Hematopoietic multipotent progenitor cell treated with erythropoietin and hydrocortisone succinate and interleukin-3 and kit ligand, for 6 days (in vitro differentiated cells): ENCODE data around the gene COPS2.

ENCODE experiments used
- DNase-seq: peaks from one replicate; pipeline ENCODE4 v3.0.0-alpha.2; 2015

The COPS2 gene

DNA sequence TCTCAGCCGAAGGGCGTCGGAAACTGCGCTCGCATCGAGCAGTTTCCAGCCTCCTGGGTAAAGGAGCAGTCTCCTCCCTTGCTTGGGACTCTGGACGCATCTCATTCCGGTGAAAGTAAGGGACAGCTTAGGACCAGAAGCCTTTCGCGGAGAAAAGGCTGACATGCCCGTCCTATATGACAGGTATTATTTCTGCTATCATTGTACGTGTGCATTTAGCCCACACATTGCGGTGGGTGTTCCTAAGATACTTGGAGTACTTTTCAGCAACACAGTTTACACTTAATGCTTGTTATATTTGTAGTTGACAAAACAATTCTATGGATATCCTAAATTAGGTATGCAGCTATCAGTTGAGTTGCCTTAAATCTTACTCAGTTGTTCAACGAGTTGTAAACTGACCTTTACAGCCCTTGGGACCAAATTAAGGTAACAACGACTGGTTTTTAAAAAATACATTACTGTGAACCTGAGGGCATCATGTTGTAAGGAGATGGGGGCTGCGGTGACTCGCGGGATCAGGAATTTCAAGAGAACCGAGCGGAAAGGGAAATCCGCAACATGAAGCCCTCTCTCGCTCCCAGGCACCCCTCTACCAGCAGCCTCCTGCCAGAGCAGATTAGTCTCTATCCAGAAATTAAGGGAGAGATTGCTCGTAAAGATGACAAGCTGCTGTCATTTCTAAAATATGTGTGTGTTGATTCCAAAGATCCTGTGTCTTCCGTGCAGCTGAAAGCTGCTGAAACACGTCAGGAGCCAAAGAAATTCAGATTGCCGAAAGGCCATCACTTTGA lies 632 bp upstream of the COPS2 start:
- DNase-seq: no peak

DNA sequence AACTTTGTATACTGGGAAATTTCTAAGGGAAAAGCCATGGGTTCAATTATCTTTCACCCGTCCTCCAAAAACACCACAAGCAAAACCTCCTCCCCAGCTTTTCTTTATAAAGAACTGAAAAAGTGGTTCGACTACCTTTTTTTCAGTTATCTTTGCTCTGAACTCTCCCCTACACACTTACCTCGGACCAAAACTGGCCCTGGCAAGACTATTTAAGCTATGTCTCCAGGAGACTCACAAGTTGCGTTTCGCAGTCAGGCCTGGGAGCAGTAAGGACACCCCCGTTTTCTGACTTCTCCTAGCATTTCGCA lies 645 bp downstream of the COPS2 start:
- DNase-seq: no peak

DNA sequence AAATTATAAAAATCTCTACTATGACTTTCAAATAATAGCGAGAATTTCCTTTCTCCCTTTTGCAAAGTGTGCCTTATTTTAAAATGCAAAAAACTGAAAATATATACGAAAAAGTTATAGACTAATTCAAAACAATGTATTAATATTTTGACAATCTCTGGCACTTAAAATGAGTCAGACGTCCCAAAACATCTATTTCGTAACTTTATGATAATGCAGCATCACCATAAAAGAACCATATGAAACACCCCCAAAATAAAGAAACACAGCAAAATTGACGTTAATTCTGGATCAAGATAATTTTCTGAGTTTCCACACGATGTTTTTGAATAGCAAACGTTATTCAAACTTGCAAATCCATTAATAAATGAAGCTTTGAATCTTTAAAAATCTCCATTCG lies 1.0 kb downstream of the COPS2 start:
- DNase-seq: no peak

DNA sequence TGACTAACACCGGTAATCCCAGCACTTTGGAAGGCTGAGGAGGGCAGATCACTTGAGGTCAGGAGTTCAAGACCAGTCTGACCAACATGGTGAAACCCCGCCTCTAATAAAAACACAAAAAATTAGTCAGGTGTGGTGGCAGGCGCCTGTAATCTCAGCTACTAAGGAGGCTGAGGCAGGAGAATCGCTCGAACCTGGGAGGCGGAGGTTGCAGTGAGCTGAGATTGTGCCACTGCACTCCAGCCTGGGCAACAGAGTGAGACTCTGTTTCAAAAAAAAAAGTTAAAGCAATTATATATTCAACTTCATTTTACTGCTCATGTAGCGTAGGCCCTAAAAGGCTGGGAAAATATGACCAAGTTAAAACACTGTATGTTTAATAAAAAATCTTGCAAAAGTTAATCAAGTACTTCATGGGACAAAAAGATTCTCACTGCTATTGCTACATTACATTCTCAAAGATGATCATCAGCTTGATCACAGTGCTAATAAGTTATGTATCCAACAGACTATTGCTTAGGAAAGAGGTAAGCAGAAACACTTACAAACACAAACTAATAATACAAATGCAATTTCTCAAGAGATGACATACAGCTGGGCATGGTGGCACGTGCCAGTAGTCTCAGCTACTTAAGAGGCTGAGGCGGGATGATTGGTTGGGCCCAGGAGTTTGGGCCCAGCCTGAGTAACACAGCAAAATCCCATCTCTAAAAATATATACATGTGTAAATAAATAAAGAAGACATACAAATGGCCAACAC lies 2.7 kb downstream of the COPS2 start:
- DNase-seq: no peak

DNA sequence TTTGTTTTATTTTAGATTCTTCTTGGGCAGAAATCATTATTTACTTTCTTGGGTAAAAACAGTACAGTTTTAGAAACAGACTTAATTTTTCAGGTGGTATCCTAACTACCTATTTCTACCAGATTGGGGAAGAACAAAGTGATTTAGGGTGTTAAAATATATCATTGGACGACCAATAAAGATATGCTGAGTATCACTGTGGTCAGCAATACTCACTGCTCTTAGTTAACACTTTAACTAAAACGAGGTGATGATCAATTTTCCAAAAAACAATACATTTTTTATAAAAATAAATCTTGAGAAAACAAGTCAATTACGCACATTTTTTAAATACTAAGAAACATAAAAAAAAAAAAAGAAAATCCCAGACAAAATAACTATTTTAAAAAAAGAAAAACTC lies 3.6 kb downstream of the COPS2 start:
- DNase-seq: no peak

DNA sequence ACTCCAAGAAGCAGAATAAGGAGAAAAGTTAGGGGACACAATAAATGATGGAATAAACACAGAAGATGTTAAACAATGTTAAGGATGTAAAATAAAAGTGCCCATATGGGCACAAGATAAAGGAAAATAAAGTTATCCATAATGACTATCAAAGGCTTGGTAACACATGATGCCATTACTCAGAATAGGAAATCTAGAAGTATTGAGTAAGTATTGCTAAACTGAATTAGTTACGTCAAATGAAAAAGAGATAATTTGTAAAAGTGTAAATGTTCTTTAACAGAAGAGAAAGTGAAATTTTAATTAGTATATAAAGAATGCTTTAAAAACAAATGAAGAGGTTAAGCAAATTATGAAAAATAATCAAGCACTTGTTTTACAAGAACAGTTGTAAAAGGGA lies 6.7 kb downstream of the COPS2 start:
- DNase-seq: no peak

DNA sequence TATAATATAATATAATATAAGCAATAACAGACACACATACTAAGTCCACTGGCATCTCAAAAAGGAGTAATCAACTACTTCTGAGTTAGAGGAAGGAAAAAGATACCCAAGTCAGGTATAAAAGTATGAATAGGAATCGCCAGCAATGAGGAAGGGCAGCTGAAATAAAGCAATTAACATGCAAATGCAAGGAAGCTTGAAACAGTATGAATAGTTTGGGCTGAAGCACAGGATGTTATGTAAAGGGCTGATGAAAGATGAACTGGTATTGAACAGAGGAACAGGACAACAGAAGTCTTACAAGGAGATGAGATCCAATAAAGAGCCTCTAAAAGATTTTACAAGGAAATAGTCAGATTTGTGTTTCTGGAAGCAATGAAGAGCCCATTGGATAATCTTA lies 7.1 kb downstream of the COPS2 start:
- DNase-seq: no peak

DNA sequence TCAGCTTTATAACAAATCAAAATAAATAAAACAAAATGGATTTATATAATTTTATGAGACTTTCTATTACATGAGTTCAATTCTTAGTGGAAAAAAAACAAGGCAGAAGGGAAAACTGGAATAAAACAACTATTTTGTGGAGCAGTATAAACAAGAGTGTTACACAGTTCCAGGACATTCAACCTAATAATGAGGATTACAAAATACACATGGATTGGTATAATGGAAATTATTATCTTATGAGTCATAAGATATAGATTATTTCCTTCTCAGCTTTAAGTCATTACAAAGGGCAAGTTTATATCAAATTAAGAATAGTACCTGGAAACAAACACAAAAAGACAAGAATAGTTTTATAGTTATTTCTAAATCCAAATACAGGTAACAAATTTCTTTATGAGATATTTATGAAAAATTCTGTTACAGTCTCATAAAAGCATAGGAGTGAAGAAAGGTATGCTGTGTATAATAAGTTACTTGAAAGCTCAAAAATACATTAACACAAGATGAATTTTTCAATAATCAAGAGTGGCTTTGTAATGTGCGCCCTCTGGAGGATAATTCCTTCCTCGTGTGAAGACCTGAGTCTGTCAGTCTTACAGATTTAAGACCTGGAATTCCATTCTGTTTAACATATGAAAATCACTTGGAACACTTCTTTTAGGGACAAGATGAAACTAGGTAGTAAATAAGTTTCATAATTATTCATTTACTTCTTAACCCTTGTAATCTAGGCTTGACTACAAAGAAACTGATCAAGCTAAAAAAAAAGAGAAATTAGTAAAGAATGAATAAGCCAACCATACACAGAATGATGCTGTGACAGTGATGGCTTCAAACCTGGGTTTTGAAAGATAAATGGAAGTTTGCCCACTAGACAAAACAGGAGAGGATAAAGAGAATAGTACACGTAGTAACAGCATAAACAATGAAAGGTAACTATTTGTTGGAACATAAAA lies 9.5 kb downstream of the COPS2 start:
- peak; percentile 82 for DNase-seq

DNA sequence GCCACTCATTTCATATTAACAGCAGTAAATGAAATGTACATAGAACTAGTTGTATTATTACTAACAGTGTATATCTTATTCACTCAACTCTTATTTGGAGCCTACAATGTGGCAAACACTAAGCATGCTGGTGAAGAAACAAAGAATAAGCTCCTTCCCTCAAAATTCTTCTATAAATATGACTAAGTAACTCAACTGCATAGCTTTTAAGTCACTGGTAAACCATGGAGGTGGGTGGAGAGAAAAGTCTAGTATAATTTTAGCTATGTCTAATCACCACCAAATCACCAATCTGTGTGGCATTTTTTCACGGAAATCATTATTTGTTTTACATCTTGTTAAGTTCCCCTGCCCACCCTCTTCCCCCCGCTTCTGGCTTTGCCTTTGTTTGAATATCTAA lies 17.5 kb downstream of the COPS2 start:
- DNase-seq: no peak

DNA sequence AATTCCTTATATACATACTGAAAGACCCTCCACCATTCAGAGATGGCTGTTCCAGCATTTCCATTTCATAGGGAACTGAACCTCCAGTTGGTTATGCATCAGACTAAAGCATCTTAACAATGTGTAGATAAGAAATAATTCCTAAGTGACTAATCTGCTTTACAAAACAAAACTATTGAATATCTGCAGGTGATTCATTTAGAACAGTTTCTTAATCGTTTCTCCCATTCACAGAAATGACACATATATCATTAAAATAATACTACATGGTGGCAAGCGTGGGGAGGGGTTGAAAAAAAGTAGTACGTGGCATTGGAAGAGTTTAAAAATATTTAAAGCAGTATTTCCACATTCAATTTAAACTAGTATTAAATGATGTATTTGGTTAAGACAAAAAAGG lies 19.5 kb downstream of the COPS2 start:
- no peak for DNase-seq

DNA sequence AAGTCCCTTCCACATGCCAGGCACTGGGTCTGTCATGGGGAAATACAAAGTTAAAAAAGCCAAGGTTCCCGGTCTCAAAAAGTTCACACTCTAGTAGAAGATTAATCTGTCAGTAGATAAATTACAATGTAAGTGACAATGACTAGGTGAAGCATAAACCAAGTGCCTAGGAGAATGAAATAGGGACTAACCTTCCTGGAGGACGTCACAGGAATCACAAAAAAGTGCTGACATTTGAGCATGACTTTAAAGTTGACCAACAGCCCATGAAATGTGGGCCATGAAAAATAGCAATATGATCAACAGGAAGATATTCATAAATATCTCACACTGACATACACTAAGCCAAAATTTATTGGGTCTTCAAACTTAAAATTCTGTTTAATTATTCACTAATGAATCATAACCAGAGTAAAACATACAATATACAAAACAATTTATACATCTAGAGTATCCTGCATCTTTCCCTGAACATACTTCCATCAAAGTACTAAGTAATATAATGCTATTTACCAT lies 20.0 kb downstream of the COPS2 start:
- DNase-seq: no peak

DNA sequence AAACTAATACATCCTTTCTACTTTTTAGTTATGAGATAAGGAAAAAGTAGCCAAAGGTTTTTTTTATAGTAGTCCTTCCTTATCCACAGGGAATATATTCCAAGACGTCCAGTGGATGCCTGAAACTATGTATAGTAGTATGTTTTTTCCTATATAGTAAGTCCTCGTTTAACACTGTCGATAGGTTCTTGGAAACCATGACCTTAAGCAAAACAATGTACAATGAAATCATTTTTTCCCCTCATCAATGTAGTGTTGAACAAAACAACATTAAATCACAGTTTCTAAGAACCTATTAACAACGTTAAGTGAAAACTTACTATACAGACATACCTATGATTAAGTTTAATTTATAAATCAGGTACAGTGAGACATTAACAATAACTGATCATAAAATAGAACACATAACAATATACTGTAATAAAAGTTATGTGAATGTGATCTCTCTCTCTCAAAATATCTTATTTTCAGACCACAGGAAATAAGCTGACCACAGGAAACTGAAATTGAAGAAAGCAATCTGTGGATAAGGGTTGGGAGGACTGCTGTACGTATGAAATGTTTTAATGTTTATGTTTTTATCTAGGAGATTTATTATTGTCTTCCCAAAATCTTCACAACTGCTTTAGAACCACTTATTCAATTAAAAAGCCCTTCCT lies 20.6 kb downstream of the COPS2 start:
- no peak for DNase-seq

DNA sequence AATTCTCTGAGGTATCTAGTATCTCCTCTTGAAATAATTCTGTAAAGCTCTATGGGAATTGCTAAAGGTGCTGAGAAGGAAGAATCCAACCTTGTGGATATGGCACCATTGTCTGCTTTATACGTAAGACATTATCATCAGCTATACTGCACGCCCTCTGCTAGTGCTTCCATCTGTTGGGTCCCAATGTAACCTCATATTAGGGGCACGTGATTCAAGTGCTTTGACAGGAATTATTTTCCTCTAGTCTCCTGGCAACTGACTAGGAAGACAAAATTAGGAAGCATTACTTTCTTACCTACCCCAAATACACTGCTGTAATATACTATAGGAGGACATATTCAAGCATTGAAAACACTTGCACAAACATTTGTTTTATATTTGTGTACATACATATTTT lies 24.0 kb downstream of the COPS2 start:
- DNase-seq: no peak

DNA sequence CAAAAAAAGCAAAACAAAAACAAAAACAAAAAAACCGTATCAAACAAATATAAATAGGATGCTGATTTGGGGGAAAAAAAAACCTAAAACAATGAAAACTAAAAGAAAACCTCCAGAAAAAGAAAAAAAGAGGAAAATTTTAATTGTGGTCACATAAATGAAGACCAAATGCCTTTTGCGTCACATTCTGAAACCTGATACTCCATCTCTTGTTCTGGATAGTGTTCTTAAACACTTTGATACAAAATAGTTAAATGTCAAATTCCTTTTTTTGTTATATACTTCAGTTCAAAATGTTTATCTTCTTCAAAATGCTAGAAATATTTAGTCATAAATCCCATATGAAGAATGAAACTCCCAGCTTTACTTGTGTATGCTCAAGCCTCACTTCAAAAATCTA lies 31.0 kb downstream of the COPS2 start:
- no peak for DNase-seq

DNA sequence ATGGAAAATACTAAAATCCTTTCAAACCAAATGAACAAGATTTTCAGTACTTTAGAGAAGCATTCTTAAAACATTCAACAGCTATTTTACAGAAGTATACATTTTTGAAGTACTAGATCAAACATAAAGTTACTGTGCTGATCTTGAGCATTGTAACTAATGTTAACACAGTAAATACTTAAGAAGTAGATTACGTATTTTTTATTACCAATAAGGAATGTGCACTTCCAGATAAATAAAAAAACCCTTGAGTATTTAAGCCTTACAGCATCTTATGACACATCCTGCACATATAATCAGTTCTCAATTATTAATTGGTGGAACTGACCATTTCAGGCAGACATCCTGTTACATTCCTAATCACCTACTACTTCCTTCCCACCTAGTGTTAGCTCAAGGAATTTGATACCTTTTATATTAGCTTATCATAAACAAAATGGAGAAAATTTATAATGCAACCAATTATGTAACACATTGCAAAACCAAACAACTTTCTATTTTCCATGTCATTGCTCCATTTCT lies 32.8 kb downstream of the COPS2 start:
- no peak for DNase-seq

DNA sequence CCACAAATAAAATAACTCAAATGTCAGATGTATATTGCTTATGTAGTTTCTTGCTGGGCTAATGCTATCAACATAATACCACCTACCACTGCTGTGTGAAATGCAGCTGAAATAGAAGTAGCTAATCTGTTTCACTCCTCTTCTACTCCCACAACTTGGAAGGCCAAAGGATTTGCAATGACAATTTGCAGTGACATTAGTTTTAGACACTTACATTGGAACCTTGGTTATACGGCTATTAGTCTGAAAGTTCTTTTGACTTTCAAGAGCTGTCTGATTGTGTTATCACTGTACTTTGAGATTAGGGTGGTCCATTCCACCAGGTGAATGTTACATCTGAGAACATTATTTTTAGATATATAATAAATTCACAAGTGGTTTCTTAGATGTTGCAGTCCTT lies 33.5 kb downstream of the COPS2 start:
- DNase-seq: no peak

DNA sequence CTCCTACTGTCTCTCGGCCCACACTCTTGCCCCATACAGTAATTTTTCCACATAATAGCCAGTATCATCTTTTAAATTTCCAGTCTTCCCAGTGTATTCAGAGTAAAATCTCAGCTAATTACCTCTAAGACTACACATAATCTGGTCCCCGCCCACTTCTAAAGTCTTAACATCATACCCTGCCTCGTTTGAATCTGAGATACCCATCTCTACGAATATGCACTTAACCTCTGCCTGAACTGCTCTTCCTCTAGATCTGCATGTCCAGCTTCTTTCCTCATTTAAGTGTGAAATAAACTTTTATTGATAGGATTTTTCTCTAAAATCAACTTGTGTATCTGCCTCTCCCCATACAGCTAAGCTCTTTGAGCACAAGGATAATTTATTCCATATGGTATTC lies 34.6 kb downstream of the COPS2 start:
- no peak for DNase-seq

DNA sequence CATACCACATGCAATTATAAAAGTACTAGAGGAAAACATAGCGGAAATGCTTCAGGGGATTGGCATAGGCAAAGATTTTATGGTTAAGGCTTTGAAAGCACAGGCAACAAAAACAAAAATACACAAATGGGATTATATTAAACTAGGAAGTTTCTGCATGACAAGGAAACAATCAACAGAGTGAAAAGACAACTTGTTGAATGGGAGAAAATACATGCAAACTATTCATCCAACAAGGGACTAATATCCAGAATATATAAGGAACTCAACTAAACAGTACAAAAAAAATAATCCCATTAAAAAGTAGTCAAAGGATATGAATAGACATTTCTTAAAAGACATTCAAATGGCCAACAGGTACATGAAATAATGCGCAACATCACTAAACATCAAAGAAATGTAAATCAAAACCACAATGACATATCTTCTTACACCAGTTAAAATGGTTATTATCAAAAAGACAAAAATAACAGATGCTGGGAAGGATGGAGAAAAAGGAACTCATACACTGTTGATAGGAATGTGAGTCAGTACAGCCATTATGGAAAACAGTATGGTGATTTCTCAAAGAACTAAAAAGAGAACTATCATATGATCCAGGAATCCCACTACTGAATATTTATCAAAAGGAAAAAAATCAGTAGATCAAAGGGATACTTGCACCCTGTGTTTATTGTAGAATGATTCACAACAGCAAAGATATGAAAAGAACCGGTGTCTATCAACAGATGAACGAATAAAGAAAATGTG lies 39.1 kb downstream of the COPS2 start:
- no peak for DNase-seq

DNA sequence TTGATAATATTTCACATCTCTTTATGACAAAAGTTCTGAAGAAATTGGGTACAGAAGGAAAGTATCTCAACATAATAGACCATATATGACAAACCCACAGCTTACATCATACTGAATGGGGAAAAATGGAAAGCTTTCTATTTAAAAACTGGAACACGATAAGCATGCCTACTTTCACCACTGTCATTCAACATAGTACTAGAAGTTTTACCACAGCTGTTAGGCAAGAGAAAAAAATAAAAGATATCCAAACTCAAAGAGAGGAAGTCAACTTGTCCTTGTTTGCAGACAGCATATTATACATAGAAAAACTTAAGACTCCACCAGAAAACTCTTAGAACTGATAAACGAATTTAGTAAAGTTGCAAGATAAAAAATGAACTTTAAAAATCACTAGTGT lies 40.3 kb downstream of the COPS2 start:
- DNase-seq: peak; percentile 35

DNA sequence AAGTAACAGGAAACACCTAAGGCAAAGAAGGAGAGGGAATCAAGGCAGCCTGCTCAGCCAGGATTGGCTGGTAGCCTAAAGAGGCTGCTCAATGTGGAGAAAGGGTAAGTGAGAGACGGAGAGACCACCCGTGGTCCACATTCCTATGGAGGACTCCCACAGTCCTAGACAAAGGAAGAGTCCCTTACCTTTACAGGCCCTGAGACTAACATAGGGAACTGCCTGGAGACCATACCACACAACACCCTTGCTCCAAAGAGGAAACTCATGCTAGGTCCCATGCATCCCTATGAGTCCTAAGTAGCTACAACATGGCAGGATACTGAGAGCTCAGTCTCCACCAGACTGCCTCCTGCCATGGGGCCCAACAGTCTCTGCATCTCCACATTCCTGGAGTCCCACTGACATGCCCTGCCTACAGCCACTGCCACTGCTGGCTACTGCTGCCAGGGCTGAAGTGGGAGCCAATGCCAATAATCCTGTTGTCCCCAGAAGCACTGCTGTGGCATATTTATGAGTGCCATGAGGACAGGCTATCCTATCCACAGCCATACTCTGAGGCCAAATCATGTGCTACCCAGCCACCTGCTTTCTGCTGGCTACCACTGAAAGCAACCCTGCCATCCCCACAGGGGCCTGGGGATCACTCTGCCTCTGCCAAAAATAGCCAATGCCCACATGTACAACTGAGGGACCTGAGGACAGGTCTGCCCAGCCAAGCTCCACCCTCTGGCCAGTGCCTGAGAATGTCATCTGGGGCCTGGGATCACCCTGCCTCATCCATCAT lies 45.0 kb downstream of the COPS2 start:
- no peak for DNase-seq

DNA sequence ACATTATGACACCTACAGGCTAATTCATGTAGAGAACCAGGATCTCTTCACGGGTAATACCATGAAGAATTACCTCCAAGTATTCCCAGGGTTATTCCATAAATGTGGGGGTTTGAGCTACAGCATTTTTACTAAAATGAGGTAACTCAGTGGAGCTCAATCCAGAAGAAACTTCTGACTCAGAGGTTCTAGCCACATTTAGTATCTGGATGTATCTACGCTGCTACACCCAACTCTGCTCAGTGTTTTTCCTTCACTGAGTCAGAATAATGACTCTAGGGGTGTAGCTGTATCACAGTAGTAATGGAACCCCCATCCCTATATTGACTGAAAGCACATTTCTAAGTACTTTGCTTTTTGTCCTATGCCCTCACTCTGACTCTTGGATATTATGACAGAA lies 52.4 kb downstream of the COPS2 start:
- no peak for DNase-seq
